Head of caudate nucleus (tissue), 42 donors: ENCODE measurements around the gene CABCOCO1.
"Not testable (repeated sequence)": the region's sequence is repeated elsewhere in the genome, so short reads cannot be mapped to it uniquely, and the experiment has no call there.

Experiments used
- DNase-seq, 42 donors: peaks; one replicate each; pipeline versions ENCODE4 v3.0.0 to v3.0.0-alpha.2; 2020 to 2021; ENCODE audit warnings: mixed read lengths in 7 of 42
- intact Hi-C: fragments of 100-400 bp; cut with DNase I; formaldehyde crosslinking; loops from one replicate; pipeline ENCODE4 v1.15.0; 2022

CABCOCO1 gene

GRCh38 chr10:61640856-61641255 lies 21.9 kb upstream of the CABCOCO1 start:
- peak in 9 of 42 donors; percentile 7 to 47 (median 21) for DNase-seq
- intact Hi-C loops = no loop called here

GRCh38 chr10:61642150-61642571 lies 20.6 kb upstream of the CABCOCO1 start:
- no peak for DNase-seq
- intact Hi-C loops = no loop called here

GRCh38 chr10:61642676-61643075 lies 20.1 kb upstream of the CABCOCO1 start:
- intact Hi-C loops = no loop called here
- DNase-seq = no peak

GRCh38 chr10:61643316-61643751 lies 19.4 kb upstream of the CABCOCO1 start:
- intact Hi-C loops = no loop called here
- no peak for DNase-seq

GRCh38 chr10:61653699-61654098 lies 9.0 kb upstream of the CABCOCO1 start:
- DNase-seq = no peak
- intact Hi-C loops = no loop called here

GRCh38 chr10:61655335-61655851 lies 7.3 kb upstream of the CABCOCO1 start:
- intact Hi-C loops = no loop called here

GRCh38 chr10:61663466-61663865 lies 737 bp downstream of the CABCOCO1 start:
- intact Hi-C loops = no loop called here
- DNase-seq = no peak

More at GRCh38 chr10:61655335-61655851, 7.3 kb upstream of the CABCOCO1 start:
- no peak for DNase-seq

- intact Hi-C loops = no loop called here
- no peak for DNase-seq
These were observed 2.3 kb downstream of the CABCOCO1 start for GRCh38 chr10:61664985-61665384.

GRCh38 chr10:61669161-61669725 lies 6.5 kb downstream of the CABCOCO1 start:
- intact Hi-C loops = no loop called here

GRCh38 chr10:61669849-61670248 lies 7.1 kb downstream of the CABCOCO1 start:
- intact Hi-C loops = no loop called here
- DNase-seq = no peak

More at GRCh38 chr10:61669161-61669725, 6.5 kb downstream of the CABCOCO1 start:
- DNase-seq = no peak

- intact Hi-C loops = no loop called here
- no peak for DNase-seq
These were observed 10.6 kb downstream of the CABCOCO1 start for GRCh38 chr10:61673360-61673759.

GRCh38 chr10:61682323-61682722 lies 19.6 kb downstream of the CABCOCO1 start:
- intact Hi-C loops = no loop called here
- DNase-seq = no peak

GRCh38 chr10:61683319-61683718 lies 20.6 kb downstream of the CABCOCO1 start:
- intact Hi-C loops = no loop called here
- no peak for DNase-seq

- no peak for DNase-seq
- intact Hi-C loops = no loop called here
These were observed 22.3 kb downstream of the CABCOCO1 start for GRCh38 chr10:61684894-61685507.

- no peak for DNase-seq
- intact Hi-C loops = no loop called here
These were observed 26.0 kb downstream of the CABCOCO1 start for GRCh38 chr10:61688551-61689308.

GRCh38 chr10:61691667-61692066 lies 28.9 kb downstream of the CABCOCO1 start:
- DNase-seq, intact Hi-C loops: not testable (repeated sequence)

- intact Hi-C loops = no loop called here
- no peak for DNase-seq
These were observed 29.8 kb downstream of the CABCOCO1 start for GRCh38 chr10:61692447-61693010.

GRCh38 chr10:61698968-61699655 lies 36.4 kb downstream of the CABCOCO1 start:
- intact Hi-C loops = no loop called here
- no peak for DNase-seq

- no peak for DNase-seq
- intact Hi-C loops = no loop called here
These were observed 38.5 kb downstream of the CABCOCO1 start for GRCh38 chr10:61701055-61701705.
